OCI-LY3 (cell line): ENCODE data around the gene R3HCC1L.

Experiments used
- H2AFZ ChIP-seq: fragments of 200-600, 300-600 bp; shearing (Covaris generic); 2 replicates; pipeline ENCODE4 v1.6.0; 2014; ENCODE audit warnings: antibody characterized with exemption, low read depth, low read length
- H3K27ac ChIP-seq: fragments of 200-600, 300-600 bp; sonication (generic); 2 replicates; pipeline ENCODE4 v1.5.1; 2014; ENCODE audit warnings: mild to moderate bottlenecking, low read length, moderate library complexity, mixed read lengths
- H3K27me3 ChIP-seq: fragments of 200-600, 300-600 bp; sonication (generic); 2 replicates; pipeline ENCODE4 v1.6.1; 2014; ENCODE audit warnings: low read depth, low read length, mixed read lengths
- H3K36me3 ChIP-seq: fragments of 200-600, 300-600 bp; sonication (generic); replicated peaks from 2 replicates; pipeline ENCODE3; 2014; ENCODE audit warnings: low read depth, low read length, mixed read lengths
- H3K4me1 ChIP-seq: fragments of 300-600, 200-600 bp; sonication (generic); 2 replicates; pipeline ENCODE4 v1.6.1; 2014; ENCODE audit warnings: low read length, mixed read lengths
- H3K4me2 ChIP-seq: fragments of 200-600, 300-600 bp; sonication (generic); 2 replicates; pipeline ENCODE4 v1.6.1; 2014; ENCODE audit warnings: low read length, mixed read lengths
- H3K4me3 ChIP-seq: fragments of 300-600, 200-600 bp; sonication (generic); 2 replicates; pipeline ENCODE4 v1.5.1; 2014; ENCODE audit warnings: antibody characterized with exemption, mild to moderate bottlenecking, low read length, moderate library complexity
- H3K79me2 ChIP-seq: fragments of 300-600, 200-600 bp; shearing (Covaris generic); 2 replicates; pipeline ENCODE4 v1.6.1; 2014; ENCODE audit warnings: mild to moderate bottlenecking, low read length, mixed read lengths
- H3K9ac ChIP-seq: fragments of 300-600, 200-600 bp; shearing (Covaris generic); 2 replicates; pipeline ENCODE4 v1.6.0; 2014; ENCODE audit warnings: mild to moderate bottlenecking, low read length, moderate library complexity
- H3K9me3 ChIP-seq: fragments of 200-600, 300-600 bp; shearing (Covaris generic); 2 replicates; pipeline ENCODE4 v1.6.1; 2014; ENCODE audit warnings: low read length, mixed read lengths; ENCODE audit not compliant: insufficient read depth
- H4K20me1 ChIP-seq: fragments of 200-600, 300-600 bp; sonication (generic); 2 replicates; pipeline ENCODE4 v1.6.1; 2016; ENCODE audit warnings: low read length, mixed read lengths; ENCODE audit not compliant: insufficient read depth
- EZH2phosphoT487 ChIP-seq: fragments of 200-600 bp; shearing (Covaris generic); IDR thresholded peaks from 2 replicates; pipeline ENCODE4 v1.6.1; 2018; ENCODE audit warnings: antibody characterized with exemption, mixed run types, low read depth
- TF ChIP-seq, protein P1 (sequence below): fragments of 200-600, 300-600 bp; sonication (generic); IDR thresholded peaks from 2 replicates; pipeline ENCODE4 v1.5.1; 2014; ENCODE audit warnings: antibody characterized with exemption, low read length, low read depth

Gene R3HCC1L

DNA sequence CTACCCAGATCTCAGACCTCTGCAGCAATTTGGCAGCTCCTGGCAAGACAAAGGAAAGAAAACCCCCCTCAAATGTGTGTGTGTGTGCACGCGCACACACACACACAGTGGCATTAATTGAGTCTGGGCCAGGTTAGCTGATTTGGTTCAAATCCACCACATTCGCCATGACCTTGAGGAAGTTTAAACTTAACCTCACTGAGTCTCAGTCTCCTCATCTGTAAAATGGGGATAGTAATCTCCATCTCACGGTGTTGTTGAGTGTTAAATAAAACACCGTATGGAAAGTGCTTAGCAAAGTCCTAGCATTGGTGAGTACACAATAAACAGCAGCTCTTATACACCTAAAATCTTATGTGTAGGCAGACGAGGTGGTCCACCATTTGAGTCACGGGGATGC lies 128.6 kb downstream of the R3HCC1L start:
- Histone ChIP-seq H3K4me1 (no peaks in the 10 kb centered on the region), H3K36me3 (no peaks in the 10 kb centered on the region), H3K9ac (no peak overlapping the region), H3K27me3 (no peaks in the 10 kb centered on the region), H3K4me2 (no peak overlapping the region), H2AFZ (no peak overlapping the region), H3K9me3 (no peaks in the 10 kb centered on the region), H3K4me3 (no peak overlapping the region), H3K79me2 (no peaks in the 10 kb centered on the region), H3K27ac (no peak overlapping the region), H4K20me1 (no peaks in the 10 kb centered on the region)
- TF ChIP-seq EZH2phosphoT487: no peak
- TF ChIP-seq, protein P1, sequence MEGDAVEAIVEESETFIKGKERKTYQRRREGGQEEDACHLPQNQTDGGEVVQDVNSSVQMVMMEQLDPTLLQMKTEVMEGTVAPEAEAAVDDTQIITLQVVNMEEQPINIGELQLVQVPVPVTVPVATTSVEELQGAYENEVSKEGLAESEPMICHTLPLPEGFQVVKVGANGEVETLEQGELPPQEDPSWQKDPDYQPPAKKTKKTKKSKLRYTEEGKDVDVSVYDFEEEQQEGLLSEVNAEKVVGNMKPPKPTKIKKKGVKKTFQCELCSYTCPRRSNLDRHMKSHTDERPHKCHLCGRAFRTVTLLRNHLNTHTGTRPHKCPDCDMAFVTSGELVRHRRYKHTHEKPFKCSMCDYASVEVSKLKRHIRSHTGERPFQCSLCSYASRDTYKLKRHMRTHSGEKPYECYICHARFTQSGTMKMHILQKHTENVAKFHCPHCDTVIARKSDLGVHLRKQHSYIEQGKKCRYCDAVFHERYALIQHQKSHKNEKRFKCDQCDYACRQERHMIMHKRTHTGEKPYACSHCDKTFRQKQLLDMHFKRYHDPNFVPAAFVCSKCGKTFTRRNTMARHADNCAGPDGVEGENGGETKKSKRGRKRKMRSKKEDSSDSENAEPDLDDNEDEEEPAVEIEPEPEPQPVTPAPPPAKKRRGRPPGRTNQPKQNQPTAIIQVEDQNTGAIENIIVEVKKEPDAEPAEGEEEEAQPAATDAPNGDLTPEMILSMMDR: no peak

DNA sequence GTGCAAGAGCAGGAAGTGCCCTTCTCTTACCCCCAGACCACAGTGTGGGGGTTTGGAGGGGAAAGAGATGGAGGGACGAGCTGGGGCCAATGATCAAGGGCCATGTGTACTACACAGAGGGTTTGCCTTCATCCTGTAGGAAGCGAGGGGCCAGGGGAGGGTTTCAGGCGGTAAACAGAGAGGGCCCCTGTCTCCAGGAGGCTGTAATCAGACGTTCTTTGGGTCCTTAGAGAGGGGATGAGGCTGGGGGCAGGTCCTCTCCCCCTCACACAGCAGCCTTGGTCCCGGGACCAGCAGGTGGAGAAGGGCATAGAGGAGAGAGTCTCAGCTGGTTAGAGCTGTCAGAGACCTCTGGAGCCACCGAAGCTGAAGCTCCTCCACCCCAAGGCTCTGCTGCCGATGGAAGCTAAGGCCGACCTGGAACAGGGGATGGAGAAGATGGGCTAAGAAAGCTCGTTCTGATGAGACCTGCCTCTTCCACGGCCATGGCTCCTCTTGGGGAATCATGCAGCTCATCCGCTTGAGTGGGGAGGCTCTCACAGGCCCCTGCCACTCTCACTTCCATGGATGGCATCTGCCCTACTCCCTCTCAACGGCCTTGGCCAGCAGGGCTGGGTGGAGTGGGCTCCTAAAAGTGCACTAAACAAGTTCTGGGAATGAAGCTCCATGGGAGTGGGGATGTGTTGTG lies 130.1 kb downstream of the R3HCC1L start:
- no peaks in the 10 kb centered on the region for H3K36me3 ChIP-seq
- no peak overlapping the region for H3K4me3 ChIP-seq
- H3K9ac ChIP-seq: no peak overlapping the region
- H2AFZ ChIP-seq: no peak overlapping the region
- no peaks in the 10 kb centered on the region for H4K20me1 ChIP-seq
- no peaks in the 10 kb centered on the region for H3K79me2 ChIP-seq
- H3K27ac ChIP-seq: no peak overlapping the region
- H3K9me3 ChIP-seq: no peaks in the 10 kb centered on the region
- peaks cover 3% of the 10 kb centered on the region; the same call in 1 of the 2 replicates for H3K4me1 ChIP-seq
- H3K4me2 ChIP-seq: no peak overlapping the region
- TF ChIP-seq, protein P1: no peak
- TF ChIP-seq EZH2phosphoT487: no peak
- H3K27me3 ChIP-seq: no peaks in the 10 kb centered on the region

DNA sequence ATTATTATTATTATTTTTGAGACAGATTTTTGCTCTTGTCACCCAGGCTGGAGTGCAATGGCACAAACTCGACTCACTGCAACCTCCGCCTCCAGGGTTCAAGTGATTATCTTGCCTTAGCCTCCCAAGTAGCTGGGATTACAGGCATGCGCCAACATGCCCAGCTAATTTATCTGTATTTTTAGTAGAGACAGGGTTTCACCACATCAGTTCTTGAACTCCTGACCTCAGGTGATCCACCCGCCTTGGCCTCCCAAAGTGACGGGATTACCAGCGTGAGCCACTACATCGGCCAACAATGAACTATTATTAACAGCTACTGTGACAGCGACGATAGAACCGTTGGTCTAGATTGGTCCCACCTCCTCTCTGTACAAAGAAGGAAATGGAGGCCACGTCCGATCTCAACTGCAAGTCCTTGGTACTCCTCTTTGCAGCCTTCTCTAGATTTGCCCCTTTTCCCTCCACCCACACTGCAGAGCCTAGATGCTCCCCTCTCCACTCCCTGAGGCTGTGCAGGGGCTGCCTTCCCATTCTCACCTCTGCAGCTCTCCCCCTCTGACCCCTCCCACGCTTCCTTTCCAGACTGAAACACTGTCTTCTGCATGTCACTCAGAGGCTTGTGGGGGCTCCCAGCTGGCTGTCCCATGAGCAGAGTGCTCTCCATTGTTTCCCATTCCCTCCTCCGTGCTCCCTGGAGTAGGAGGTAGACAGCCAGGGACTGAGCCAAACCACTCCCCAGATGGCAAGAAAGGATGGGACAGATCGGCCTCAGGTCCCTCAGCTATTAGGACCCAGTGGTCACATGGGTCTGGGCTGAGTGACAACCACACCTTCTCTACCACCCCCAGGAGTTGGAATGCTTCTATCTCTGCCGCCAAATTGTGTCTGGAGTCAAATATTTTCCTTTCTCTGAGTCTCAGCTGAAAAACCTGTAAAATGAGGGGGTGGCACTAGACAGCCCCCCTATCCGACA lies 131.2 kb downstream of the R3HCC1L start:
- Histone ChIP-seq H3K9ac (no peak overlapping the region), H3K27ac (no peak overlapping the region), H3K27me3 (no peaks in the 10 kb centered on the region), H3K4me3 (no peak overlapping the region), H3K9me3 (no peaks in the 10 kb centered on the region), H2AFZ (no peak overlapping the region), H3K4me1 (peaks cover 3% of the 10 kb centered on the region; the same call in 1 of the 2 replicates), H3K79me2 (no peaks in the 10 kb centered on the region), H3K4me2 (no peak overlapping the region), H3K36me3 (no peaks in the 10 kb centered on the region), H4K20me1 (no peaks in the 10 kb centered on the region)
- TF ChIP-seq EZH2phosphoT487: no peak
- TF ChIP-seq, protein P1: no peak

DNA sequence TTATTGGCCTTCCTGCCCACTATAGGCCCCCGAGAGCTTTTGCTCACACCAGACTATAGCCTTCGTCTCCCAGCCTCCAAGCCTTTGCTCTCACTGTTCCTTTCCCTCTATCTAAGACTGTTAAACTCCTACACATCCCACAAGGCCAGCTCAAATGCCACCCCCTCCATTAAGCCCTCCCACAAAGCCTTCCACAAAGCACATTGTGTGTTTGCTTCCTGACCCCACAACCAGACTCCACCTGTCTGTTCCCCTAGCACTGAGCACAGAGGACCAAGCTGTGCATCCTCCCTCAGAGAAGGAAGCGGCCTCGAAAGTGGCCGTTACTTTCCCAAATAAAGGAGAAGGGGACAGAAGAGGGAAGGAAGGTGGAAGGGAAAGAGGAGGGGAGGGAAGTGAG lies 132.2 kb downstream of the R3HCC1L start:
- peaks cover 3% of the 10 kb centered on the region; the same call in 1 of the 2 replicates for H3K4me1 ChIP-seq
- H3K9ac ChIP-seq: no peak overlapping the region
- H3K4me3 ChIP-seq: no peak overlapping the region
- no peak overlapping the region for H3K4me2 ChIP-seq
- H2AFZ ChIP-seq: no peak overlapping the region
- no peaks in the 10 kb centered on the region for H3K27me3 ChIP-seq
- no peak for TF ChIP-seq EZH2phosphoT487
- TF ChIP-seq, protein P1: no peak
- no peaks in the 10 kb centered on the region for H4K20me1 ChIP-seq
- H3K36me3 ChIP-seq: no peaks in the 10 kb centered on the region
- no peaks in the 10 kb centered on the region for H3K79me2 ChIP-seq
- no peaks in the 10 kb centered on the region for H3K9me3 ChIP-seq
- no peak overlapping the region for H3K27ac ChIP-seq
